T-helper 9 cell (primary cell): Measurements from ENCODE around the gene MPP1.

Experiments
- DNase-seq: peaks from one replicate; pipeline ENCODE4 v3.0.0-alpha.2; 2020

Gene MPP1

GRCh38 chrX:154774622-154775021, 30.7 kb downstream of the MPP1 start:
- no peak for DNase-seq

GRCh38 chrX:154762537-154763296, 42.6 kb downstream of the MPP1 start, which contains the start of gene DKC1:
DKC1 (plus strand) TSS chrX:154762864; CDS start chrX:154762966, 102 bp downstream.
- peak; percentile 87 for DNase-seq

- DNase-seq: no peak
These were observed 43.2 kb downstream of the MPP1 start for GRCh38 chrX:154761977-154762536.

- DNase-seq: no peak
These were observed 46.6 kb downstream of the MPP1 start for GRCh38 chrX:154758696-154759095.

- DNase-seq: no peak
These were observed 53.5 kb downstream of the MPP1 start for GRCh38 chrX:154751669-154752271.

- no peak for DNase-seq
These were observed 54.0 kb downstream of the MPP1 start for GRCh38 chrX:154751203-154751668.

- peak; percentile 24 for DNase-seq
These were observed 54.7 kb downstream of the MPP1 start, which contains the start of gene GAB3 for GRCh38 chrX:154750301-154751202. GAB3 (minus strand) TSS chrX:154751077; CDS start chrX:154751025, 52 bp downstream.

GRCh38 chrX:154749856-154750255, 55.4 kb downstream of the MPP1 start:
- no peak for DNase-seq

GRCh38 chrX:154748712-154749339, 56.5 kb downstream of the MPP1 start:
- peak; percentile 21 for DNase-seq

- no peak for DNase-seq
These were observed 62.7 kb downstream of the MPP1 start for GRCh38 chrX:154742613-154743012.

GRCh38 chrX:154739952-154740465, 65.3 kb downstream of the MPP1 start:
- no peak for DNase-seq

- DNase-seq: no peak
These were observed 67.1 kb downstream of the MPP1 start for GRCh38 chrX:154738011-154738738.

GRCh38 chrX:154737136-154737535, 68.1 kb downstream of the MPP1 start:
- no peak for DNase-seq

GRCh38 chrX:154735695-154736393, 69.4 kb downstream of the MPP1 start:
- DNase-seq: no peak

- DNase-seq: no peak
These were observed 71.1 kb downstream of the MPP1 start for GRCh38 chrX:154734061-154734781.

- no peak for DNase-seq
These were observed 72.2 kb downstream of the MPP1 start for GRCh38 chrX:154733066-154733425.

- DNase-seq: no peak
These were observed 72.7 kb downstream of the MPP1 start for GRCh38 chrX:154732421-154733065.

- no peak for DNase-seq
These were observed 73.4 kb downstream of the MPP1 start for GRCh38 chrX:154731881-154732280.

- no peak for DNase-seq
These were observed 74.1 kb downstream of the MPP1 start for GRCh38 chrX:154731184-154731583.
